Endothelial cell of umbilical vein (primary cell): ENCODE results near the gene CREB3L2. TPM values are rescaled to one million over a fixed set of nuclear protein-coding genes. Genes with fewer than 3 reads are reported as not detected.

Experiments used
- BruUV-seq: library from RNA; stranded (reverse); fragments of 400-500 nt; replicated peaks from 2 replicates; lab custom pipeline; 2021; lab: Mats Ljungman, UMichigan
- CTCF ChIA-PET: fragments of 300-600, 350-600 bp; sonication (Branson Sonifier 250); formaldehyde crosslinking; loops from one replicate; lab custom pipeline; 2021; ENCODE audit warnings: antibody characterized with exemption, inconsistent platforms; lab: Charles Lee
- POLR2A ChIA-PET: fragments of 300-600, 350-600 bp; sonication (Branson Sonifier 250); formaldehyde crosslinking; loops from one replicate; lab custom pipeline; 2021; ENCODE audit warnings: antibody characterized with exemption, inconsistent platforms; lab: Charles Lee
- DNase-seq: peaks from one replicate; pipeline ENCODE4 v3.0.0-alpha.2; 2011; ENCODE audit warnings: low read depth, low spot score
- FAIRE-seq: peaks from 2 replicates; lab custom pipeline; 2011; peaks lifted over from hg19 to GRCh38; lab: Jason Lieb, UNC
- H2AFZ ChIP-seq: 2 replicates; pipeline ENCODE4 v1.6.0; 2012; ENCODE audit warnings: low read depth, low read length, control low read depth, inconsistent platforms
- H3K27ac ChIP-seq: 2 replicates; pipeline ENCODE4 v1.5.1; 2011; ENCODE audit warnings: low read depth, mild to moderate bottlenecking, control low read depth, low read length, moderate library complexity; ENCODE audit not compliant: insufficient read depth
- H3K27me3 ChIP-seq, 2 experiments: 2 replicates each; pipeline versions ENCODE4 v1.6.0 to v1.6.1; 2011; ENCODE audit warnings: low read length in 2 of 2, mixed read lengths in 1 of 2; ENCODE audit not compliant: control insufficient read depth in 2 of 2, insufficient read depth in 2 of 2
- H3K36me3 ChIP-seq, 2 experiments: 2 replicates in 1 of 2; 3 replicates in 1 of 2; pipeline ENCODE4 v1.5.1; 2011; ENCODE audit warnings: low read length in 2 of 2, mild to moderate bottlenecking in 1 of 2, moderate library complexity in 1 of 2; ENCODE audit not compliant: control insufficient read depth in 2 of 2, insufficient read depth in 2 of 2; ENCODE audit errors: extremely low read depth in 1 of 2
- H3K4me1 ChIP-seq: 3 replicates; pipeline ENCODE4 v1.5.1; 2011; ENCODE audit warnings: mild to moderate bottlenecking, low read length; ENCODE audit not compliant: control insufficient read depth, insufficient read depth; ENCODE audit errors: extremely low read depth
- H3K4me2 ChIP-seq: 2 replicates; pipeline ENCODE4 v1.6.1; 2011; ENCODE audit warnings: low read length, control low read depth, mixed read lengths; ENCODE audit not compliant: insufficient read depth
- H3K4me3 ChIP-seq, 3 experiments: fragments of 200-600 bp in 1 of 3; sonication (generic), shearing (Covaris generic) in 1 of 3; replicated peaks in 1 of 3; 2 replicates each; pipeline ENCODE4 v1.5.1; 2011 to 2016; ENCODE audit warnings: control low read depth in 3 of 3, low read length in 3 of 3, mild to moderate bottlenecking in 2 of 3, inconsistent platforms in 1 of 3, low read depth in 1 of 3, moderate library complexity in 1 of 3; ENCODE audit not compliant: insufficient read depth in 1 of 3
- H3K79me2 ChIP-seq: 2 replicates; pipeline ENCODE4 v1.6.0; 2012; ENCODE audit warnings: low read length, inconsistent platforms; ENCODE audit not compliant: control insufficient read depth, insufficient read depth
- H3K9ac ChIP-seq: replicated peaks from 2 replicates; pipeline ENCODE3; 2011; ENCODE audit warnings: low read length, control low read depth; ENCODE audit not compliant: insufficient read depth; ENCODE audit errors: extremely low read depth
- H3K9me1 ChIP-seq: replicated peaks from 3 replicates; pipeline ENCODE4 v1.6.0; 2011; ENCODE audit warnings: mild to moderate bottlenecking, low read length; ENCODE audit not compliant: control insufficient read depth, insufficient read depth; ENCODE audit errors: extremely low read depth
- H3K9me3 ChIP-seq: replicated peaks from 2 replicates; pipeline ENCODE4 v1.5.1; 2012; ENCODE audit warnings: low read length, inconsistent platforms; ENCODE audit not compliant: control insufficient read depth, insufficient read depth
- H4K20me1 ChIP-seq: replicated peaks from 2 replicates; pipeline ENCODE3; 2011; ENCODE audit warnings: mild to moderate bottlenecking, low read length; ENCODE audit not compliant: control insufficient read depth, insufficient read depth; ENCODE audit errors: extremely low read depth
- EZH2 ChIP-seq: IDR thresholded peaks from 2 replicates; pipeline ENCODE4 v1.6.1; 2012; ENCODE audit warnings: borderline replicate concordance, low read depth, mild to moderate bottlenecking, moderate library complexity, low read length, inconsistent platforms; ENCODE audit not compliant: severe bottlenecking
- GATA2 ChIP-seq: IDR thresholded peaks from 2 replicates; pipeline ENCODE4 v1.7.0; 2011; ENCODE audit warnings: low read depth, mild to moderate bottlenecking, moderate library complexity, mixed read lengths, low read length; ENCODE audit not compliant: insufficient read length, insufficient read depth
- JUN ChIP-seq: IDR thresholded peaks from 2 replicates; pipeline ENCODE4 v1.6.1; 2011; ENCODE audit warnings: borderline replicate concordance, low read depth; ENCODE audit not compliant: insufficient read length, insufficient read depth
- MYC ChIP-seq: IDR thresholded peaks from one replicate; pipeline ENCODE4 v1.6.1; 2011; ENCODE audit warnings: mild to moderate bottlenecking, low read depth, low read length
- POLR2A ChIP-seq: IDR thresholded peaks from 2 replicates; pipeline ENCODE4 v1.6.1; 2012; ENCODE audit warnings: low read depth, mild to moderate bottlenecking, control low read depth, low read length
- dilution Hi-C: fragments of 300-500 bp; cut with MboI; formaldehyde crosslinking; loops from one replicate; pipeline ENCODE4 v1.15.0; 2019; ENCODE audit warnings: low sequenced_read_pairs; ENCODE audit not compliant: extremely low pct_ligation_motif_present
- intact Hi-C: fragments of 100-400 bp; cut with micrococcal nuclease; formaldehyde crosslinking; loops from one replicate; pipeline ENCODE4 v1.10.0; 2022
- polyA plus RNA-seq, 4 experiments: library from polyadenylated mRNA; depleted of rRNA in 3 of 4; stranded (reverse) in 3 of 4; unstranded in 1 of 4; fragments of >200 nt; gene quantifications; 2 replicates each; pipeline versions ENCODE4 v1.2.1 to v1.2.3, GENCODE V29; 2011 to 2012; ENCODE audit warnings: missing spikeins in 1 of 4
- total RNA-seq: library from RNA; stranded (reverse); gene quantifications from 2 replicates; pipeline ENCODE4 v1.2.3, GENCODE V29; 2021
- TF ChIP-seq, protein P1 (sequence below): IDR thresholded peaks from 2 replicates; pipeline ENCODE4 v1.6.1; 2011; ENCODE audit not compliant: insufficient read depth, insufficient read length

Gene CREB3L2
- total and polyA plus RNA-seq, 2 donors (not counting 3 experiments of a cell fraction or from before 2014, with no cell fraction given), result 32.1 to 93.4 TPM

DNA sequence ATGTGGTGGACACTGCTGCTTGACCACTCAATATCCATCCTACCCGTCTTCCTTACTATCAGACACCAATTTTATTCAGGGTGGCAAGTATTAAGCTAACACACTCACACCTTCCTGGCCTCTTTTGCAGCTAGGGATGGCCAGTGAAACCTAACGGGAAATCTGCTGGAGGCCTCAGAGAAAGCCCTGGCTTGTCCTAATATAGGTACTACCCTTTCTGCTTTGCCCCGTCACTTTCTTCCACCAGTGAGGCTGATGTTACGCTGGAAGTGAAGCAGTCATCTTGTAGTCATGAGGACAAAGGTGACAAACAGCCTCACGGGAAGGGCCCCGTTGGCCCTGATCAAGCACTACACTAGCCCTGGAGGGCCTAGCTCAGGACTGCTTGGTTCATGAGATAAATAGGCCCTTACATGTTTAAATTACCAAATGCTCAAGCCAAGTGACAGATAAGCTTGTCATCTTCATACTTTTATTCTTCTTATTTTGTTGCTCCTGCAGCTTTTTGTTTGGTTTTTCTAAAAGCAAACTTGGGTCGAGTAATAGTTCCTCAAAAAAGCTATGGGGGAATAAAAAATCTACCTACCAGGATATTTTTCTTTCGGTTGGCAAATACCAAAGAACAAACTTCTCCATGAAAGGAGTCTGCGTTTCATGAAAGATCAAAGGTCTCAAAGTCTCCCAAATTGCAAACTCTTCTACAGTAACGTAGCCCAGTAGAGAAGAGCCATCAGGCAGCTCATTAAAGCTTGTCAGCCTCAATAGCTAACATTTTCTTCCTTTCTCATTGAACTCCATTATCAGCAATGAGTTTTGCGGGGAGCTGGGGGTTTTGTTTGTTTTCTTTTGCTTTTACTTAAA is 17.5 kb downstream of the CREB3L2 start:
- no peak overlapping the region for H3K9ac ChIP-seq
- H2AFZ ChIP-seq, result no peak overlapping the region
- POLR2A ChIA-PET, result no interaction called here
- no peak for FAIRE-seq
- H3K4me3 ChIP-seq, result no peak overlapping the region
- no peaks in the 10 kb centered on the region for H3K27me3 ChIP-seq
- no peaks in the 10 kb centered on the region for H3K9me1 ChIP-seq
- no peaks in the 10 kb centered on the region for H4K20me1 ChIP-seq
- H3K79me2 ChIP-seq, result peaks cover 92% of the 10 kb centered on the region
- CTCF ChIA-PET, result interaction anchor here (1.0 to 1.9 kb wide), 7 partner anchors 8 to 80 kb away, joined by 3 to 6 read pairs (median 4); no protein-coding TSS in a partner anchor
- TF ChIP-seq EZH2, result no peak
- no peak for TF ChIP-seq JUN
- TF ChIP-seq GATA2, result no peak
- TF ChIP-seq POLR2A, result no peak
- TF ChIP-seq, protein P1, sequence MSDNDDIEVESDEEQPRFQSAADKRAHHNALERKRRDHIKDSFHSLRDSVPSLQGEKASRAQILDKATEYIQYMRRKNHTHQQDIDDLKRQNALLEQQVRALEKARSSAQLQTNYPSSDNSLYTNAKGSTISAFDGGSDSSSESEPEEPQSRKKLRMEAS, result no peak
- TF ChIP-seq MYC, result no peak
- H3K4me2 ChIP-seq, result no peak overlapping the region
- dilution Hi-C loops, result no loop called here
- no TSS peak for BruUV-seq
- no peaks in the 10 kb centered on the region for H3K36me3 ChIP-seq
- intact Hi-C loops, result no loop called here
- peaks cover 69% of the 10 kb centered on the region for H3K4me1 ChIP-seq
- H3K9me3 ChIP-seq, result no peaks in the 10 kb centered on the region
- DNase-seq, result no peak
- H3K27ac ChIP-seq, result no peak overlapping the region
